HL-60 (cell line): ENCODE results near the gene UPP1.
"Not testable (repeated sequence)": the region's sequence is repeated elsewhere in the genome, so short reads cannot be mapped to it uniquely, and the experiment has no call there.

Experiments used
- DNase-seq, 2 experiments: peaks; one replicate each; pipeline ENCODE4 v3.0.0-alpha.2; 2010 to 2020; ENCODE audit warnings: low read depth in 1 of 2, low spot score in 1 of 2
- H3K27ac ChIP-seq: fragments of 250-450 bp; sonication (Bioruptor Pico); replicated peaks from 2 replicates; pipeline ENCODE4 v1.5.1; 2020; ENCODE audit warnings: mild to moderate bottlenecking, moderate library complexity
- H3K27me3 ChIP-seq: fragments of 250-450 bp; sonication (Bioruptor Pico); 2 replicates; pipeline ENCODE4 v1.5.1; 2021; ENCODE audit warnings: mild to moderate bottlenecking, moderate library complexity; ENCODE audit not compliant: insufficient read depth, poor library complexity, severe bottlenecking
- H3K4me3 ChIP-seq: replicated peaks from 2 replicates; pipeline ENCODE4 v1.5.1; 2011; ENCODE audit warnings: mild to moderate bottlenecking, control low read depth, low read length; ENCODE audit not compliant: insufficient read depth
- GABPA ChIP-seq: IDR thresholded peaks from 2 replicates; pipeline ENCODE4 v1.6.1; 2012; ENCODE audit warnings: low read depth
- POLR2AphosphoS5 ChIP-seq: IDR thresholded peaks from 2 replicates; pipeline ENCODE4 v1.6.1; 2012; ENCODE audit warnings: low read depth
- SPI1 ChIP-seq: IDR thresholded peaks from 2 replicates; pipeline ENCODE4 v1.6.1; 2012; ENCODE audit warnings: low read depth, mild to moderate bottlenecking, borderline replicate concordance
- TF ChIP-seq, protein P1 (sequence below): IDR thresholded peaks from 2 replicates; pipeline ENCODE4 v1.6.1; 2012; ENCODE audit warnings: low read depth; ENCODE audit not compliant: insufficient replicate concordance
- TF ChIP-seq, protein P2 (sequence below): IDR thresholded peaks from one replicate; pipeline ENCODE4 v1.5.1; 2011; ENCODE audit warnings: low read length, control low read depth, inconsistent platforms; ENCODE audit not compliant: insufficient read depth

The UPP1 gene

DNA sequence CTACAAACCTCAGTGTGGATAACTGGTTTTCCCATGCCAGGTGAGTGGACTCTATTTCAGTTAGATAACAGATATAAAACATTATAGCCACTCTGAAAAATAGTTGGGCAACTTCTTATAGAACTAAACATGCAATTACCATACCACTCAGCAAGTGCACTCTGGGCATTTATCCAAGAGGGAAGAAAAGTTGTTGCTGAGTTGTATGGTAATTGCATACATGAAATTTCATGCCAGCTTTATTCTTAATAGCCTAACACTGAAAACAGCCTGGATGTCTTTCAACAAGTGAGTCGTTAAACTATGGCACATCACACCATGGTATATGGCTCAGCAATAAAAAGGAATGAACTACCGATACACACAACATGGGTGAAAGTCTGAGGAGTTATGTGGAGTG is 10.6 kb upstream of the UPP1 start:
- no peak overlapping the region for H3K27ac ChIP-seq
- H3K4me3 ChIP-seq = no peak overlapping the region
- DNase-seq = no peak
- TF ChIP-seq SPI1 (no peak), POLR2AphosphoS5 (no peak), GABPA (no peak)
- TF ChIP-seq, protein P1, sequence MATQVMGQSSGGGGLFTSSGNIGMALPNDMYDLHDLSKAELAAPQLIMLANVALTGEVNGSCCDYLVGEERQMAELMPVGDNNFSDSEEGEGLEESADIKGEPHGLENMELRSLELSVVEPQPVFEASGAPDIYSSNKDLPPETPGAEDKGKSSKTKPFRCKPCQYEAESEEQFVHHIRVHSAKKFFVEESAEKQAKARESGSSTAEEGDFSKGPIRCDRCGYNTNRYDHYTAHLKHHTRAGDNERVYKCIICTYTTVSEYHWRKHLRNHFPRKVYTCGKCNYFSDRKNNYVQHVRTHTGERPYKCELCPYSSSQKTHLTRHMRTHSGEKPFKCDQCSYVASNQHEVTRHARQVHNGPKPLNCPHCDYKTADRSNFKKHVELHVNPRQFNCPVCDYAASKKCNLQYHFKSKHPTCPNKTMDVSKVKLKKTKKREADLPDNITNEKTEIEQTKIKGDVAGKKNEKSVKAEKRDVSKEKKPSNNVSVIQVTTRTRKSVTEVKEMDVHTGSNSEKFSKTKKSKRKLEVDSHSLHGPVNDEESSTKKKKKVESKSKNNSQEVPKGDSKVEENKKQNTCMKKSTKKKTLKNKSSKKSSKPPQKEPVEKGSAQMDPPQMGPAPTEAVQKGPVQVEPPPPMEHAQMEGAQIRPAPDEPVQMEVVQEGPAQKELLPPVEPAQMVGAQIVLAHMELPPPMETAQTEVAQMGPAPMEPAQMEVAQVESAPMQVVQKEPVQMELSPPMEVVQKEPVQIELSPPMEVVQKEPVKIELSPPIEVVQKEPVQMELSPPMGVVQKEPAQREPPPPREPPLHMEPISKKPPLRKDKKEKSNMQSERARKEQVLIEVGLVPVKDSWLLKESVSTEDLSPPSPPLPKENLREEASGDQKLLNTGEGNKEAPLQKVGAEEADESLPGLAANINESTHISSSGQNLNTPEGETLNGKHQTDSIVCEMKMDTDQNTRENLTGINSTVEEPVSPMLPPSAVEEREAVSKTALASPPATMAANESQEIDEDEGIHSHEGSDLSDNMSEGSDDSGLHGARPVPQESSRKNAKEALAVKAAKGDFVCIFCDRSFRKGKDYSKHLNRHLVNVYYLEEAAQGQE = no peak
- TF ChIP-seq, protein P2, sequence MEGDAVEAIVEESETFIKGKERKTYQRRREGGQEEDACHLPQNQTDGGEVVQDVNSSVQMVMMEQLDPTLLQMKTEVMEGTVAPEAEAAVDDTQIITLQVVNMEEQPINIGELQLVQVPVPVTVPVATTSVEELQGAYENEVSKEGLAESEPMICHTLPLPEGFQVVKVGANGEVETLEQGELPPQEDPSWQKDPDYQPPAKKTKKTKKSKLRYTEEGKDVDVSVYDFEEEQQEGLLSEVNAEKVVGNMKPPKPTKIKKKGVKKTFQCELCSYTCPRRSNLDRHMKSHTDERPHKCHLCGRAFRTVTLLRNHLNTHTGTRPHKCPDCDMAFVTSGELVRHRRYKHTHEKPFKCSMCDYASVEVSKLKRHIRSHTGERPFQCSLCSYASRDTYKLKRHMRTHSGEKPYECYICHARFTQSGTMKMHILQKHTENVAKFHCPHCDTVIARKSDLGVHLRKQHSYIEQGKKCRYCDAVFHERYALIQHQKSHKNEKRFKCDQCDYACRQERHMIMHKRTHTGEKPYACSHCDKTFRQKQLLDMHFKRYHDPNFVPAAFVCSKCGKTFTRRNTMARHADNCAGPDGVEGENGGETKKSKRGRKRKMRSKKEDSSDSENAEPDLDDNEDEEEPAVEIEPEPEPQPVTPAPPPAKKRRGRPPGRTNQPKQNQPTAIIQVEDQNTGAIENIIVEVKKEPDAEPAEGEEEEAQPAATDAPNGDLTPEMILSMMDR = no peak
- H3K27me3 ChIP-seq = peaks cover 2% of the 10 kb centered on the region

DNA sequence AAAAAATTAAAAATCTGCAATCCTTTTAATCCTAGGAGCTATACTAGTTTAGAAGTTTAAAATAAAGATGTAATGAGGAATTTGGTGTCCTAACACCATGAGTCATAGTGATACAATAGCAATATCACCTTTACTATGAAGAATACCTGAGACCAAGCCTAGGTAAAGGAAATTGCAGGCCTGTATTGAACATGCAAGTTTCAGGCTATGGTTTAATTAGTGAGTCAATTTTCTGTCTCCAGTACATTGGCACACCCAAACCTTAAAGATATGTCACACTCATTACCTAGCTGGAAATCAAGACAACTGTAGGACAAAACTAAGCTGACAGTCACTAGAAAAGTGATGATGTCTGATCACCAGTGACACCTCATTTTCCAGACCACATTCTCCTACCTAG is 6.7 kb upstream of the UPP1 start:
- not testable (repeated sequence) for H3K4me3 ChIP-seq, H3K27ac ChIP-seq, H3K27me3 ChIP-seq, DNase-seq

DNA sequence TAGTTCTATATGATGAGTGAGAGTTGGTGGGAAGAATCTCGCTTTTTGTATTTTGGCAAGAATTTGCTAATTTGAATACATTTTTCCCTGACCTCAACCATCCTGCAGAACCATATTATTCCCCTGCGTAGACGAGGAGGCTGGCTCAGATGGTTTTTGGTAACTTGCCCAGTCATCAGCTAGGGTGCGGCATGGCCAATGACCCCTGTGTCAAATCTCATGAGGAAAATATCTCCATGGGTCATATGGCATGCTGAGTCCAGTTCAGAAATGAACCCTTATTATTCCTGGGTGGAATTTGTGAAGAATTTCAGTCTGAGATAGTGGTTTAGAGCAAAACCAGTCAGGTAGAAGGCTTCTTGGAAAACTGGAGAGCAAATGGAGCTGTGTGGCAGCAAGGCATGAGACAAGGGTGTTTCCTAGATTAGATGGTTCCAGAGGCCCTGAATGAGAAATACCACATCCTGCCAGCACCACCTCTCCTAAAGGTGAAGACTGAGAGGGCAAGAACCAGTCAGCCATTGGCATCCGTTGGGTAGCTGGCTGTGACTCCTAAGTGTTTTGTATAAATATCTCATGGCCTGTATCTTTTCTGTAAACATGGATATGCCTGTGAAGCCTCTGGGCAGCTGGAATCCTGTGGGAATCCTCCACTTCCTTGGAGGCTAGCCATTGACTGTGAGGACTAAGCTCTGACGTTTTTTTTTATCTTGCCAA is 5.8 kb upstream of the UPP1 start:
- H3K27ac ChIP-seq = no peak overlapping the region
- H3K4me3 ChIP-seq = no peak overlapping the region
- TF ChIP-seq GABPA (no peak), POLR2AphosphoS5 (no peak), SPI1 (no peak)
- TF ChIP-seq, protein P2 = no peak
- TF ChIP-seq, protein P1 = no peak
- peaks cover 2% of the 10 kb centered on the region for H3K27me3 ChIP-seq
- DNase-seq = no peak

DNA sequence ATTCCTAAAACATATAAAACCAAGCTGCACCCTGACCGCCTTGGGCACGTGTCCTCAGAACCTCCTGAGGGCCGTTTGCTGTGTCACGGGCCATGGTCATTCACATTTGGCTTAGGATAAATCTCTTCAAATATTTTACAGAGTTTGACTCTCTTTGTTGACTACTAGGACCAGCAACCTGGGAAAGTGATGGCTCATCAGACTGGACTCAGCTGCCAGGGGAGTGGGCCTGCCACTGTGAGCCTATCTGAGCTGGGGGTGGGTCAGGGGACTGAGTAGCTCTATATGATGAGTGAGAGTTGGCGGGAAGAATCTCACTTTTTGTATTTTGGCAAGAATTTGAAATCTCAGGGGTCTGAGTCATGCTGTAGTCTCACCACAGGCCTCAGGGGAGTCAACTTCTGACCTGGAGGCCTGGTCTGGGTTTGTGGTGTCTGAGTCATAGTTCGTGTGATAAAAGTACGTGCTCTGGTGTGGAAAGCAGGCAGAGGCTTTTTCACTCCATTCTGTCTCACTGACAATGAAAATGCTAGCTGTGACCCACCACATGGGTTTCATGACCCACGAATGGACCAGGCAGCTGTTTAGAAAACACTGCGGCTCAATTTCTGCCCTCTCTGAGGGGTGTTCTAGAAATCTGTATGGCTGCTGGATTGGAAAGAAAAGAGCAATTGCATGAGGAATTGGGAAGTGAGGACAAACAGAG is 4.2 kb upstream of the UPP1 start:
- Histone ChIP-seq H3K27me3 (peaks cover 2% of the 10 kb centered on the region), H3K4me3 (no peak overlapping the region), H3K27ac (peak overlapping the region; percentile 57)
- no peak for TF ChIP-seq GABPA
- peak; percentile 58; the same call in 1 of the 2 replicates for TF ChIP-seq POLR2AphosphoS5
- DNase-seq = peak; percentile 78 to 85
